Hematopoietic multipotent progenitor cell treated with erythropoietin and hydrocortisone succinate and interleukin-3 and kit ligand, for 15 days (in vitro differentiated cells): ENCODE measurements around the gene STYX.
"Not testable (repeated sequence)": the region's sequence is repeated elsewhere in the genome, so short reads cannot be mapped to it uniquely, and the experiment has no call there.

Experiments used
- DNase-seq: peaks from one replicate; pipeline ENCODE4 v3.0.0-alpha.2; 2015; ENCODE audit warnings: low spot score

Gene STYX

DNA sequence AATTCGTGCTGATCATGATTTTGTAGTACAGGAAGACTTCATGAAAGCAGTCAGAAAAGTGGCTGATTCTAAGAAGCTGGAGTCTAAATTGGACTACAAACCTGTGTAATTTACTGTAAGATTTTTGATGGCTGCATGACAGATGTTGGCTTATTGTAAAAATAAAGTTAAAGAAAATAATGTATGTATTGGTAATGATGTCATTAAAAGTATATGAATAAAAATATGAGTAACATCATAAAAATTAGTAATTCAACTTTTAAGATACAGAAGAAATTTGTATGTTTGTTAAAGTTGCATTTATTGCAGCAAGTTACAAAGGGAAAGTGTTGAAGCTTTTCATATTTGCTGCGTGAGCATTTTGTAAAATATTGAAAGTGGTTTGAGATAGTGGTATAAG, 2.5 kb upstream of the STYX start:
- not testable (repeated sequence) for DNase-seq

DNA sequence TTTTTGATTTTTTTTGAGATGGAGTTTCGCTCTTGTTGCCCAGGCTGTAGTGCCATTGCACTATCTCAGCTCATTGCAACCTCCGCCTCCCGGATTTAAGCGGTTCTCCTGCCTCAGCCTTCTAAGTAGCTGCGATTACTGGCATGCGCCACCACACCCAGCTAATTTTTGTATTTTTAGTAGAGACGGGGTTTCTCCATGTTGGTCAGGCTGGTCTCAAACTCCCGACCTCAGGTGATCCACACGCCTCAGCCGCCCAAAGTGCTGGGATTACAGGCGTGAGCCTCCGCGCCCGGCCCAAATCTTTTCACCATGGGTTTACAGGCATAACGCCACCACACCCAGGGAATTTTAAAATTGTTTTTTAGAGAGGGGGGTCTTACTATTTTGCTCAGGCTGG, 931 bp upstream of the STYX start:
- DNase-seq: not testable (repeated sequence)

GRCh38 chr14:52729585-52729924, 411 bp upstream of the STYX start:
- no peak for DNase-seq

DNA sequence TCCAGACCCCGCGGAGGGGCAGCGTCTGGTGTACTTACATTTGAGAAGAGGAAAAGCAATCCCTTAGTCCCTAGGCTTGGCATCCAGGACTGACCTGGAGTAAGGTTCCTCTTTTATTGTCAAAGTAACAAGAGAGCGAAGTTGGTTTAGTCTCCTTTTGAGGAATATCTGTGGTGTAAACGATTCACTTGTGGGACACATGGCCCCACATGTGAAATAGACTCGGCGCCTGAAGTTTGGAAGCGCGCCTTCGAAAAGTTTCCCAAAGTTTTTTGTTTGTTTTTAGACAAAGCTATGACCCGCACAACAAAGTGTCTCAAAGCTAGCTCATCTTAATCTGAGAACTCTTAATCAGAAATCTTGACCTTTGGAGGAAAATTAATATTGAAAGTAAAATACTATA, 744 bp downstream of the STYX start:
- DNase-seq: no peak

DNA sequence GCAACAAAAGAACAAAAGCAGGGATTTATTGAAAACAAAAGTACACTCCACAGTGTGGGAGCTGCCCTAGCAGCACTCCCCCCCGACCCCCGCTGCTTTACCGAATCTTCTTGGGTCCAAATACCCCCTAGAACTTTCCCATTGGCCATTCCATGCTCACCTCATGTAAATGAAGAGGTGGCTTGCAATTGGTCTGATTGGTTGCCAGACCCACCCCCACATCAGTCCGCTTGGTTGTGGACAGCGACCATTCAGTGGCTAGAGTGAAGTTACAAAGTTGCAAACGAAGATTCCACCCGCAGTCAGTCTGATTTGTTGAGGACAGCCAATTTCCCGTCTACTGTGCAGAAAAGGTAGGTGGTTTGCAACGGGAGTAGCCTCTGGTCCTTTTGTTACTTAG, 3.9 kb downstream of the STYX start:
- DNase-seq: no peak

GRCh38 chr14:52735921-52736489, 6.0 kb downstream of the STYX start:
- no peak for DNase-seq

DNA sequence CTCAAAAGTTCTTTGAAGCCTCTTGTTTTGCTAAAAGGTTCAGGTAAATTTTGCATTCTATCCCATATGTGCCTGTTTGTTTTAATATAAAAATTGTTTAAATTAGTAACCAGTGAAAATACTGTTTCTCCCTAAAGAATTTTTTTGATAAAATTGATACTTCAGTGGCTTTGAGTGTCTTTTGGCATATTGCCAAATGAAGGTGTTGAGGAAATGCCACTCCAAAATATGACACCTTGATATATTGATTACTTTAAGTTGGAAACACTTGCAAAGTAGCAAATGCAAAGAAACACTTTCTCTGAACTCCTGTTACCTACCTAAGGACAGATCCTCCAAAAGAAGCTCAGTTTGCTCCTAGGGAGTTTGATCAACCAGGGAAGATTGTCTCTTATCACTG, 8.4 kb downstream of the STYX start:
- DNase-seq: peak; percentile 34

DNA sequence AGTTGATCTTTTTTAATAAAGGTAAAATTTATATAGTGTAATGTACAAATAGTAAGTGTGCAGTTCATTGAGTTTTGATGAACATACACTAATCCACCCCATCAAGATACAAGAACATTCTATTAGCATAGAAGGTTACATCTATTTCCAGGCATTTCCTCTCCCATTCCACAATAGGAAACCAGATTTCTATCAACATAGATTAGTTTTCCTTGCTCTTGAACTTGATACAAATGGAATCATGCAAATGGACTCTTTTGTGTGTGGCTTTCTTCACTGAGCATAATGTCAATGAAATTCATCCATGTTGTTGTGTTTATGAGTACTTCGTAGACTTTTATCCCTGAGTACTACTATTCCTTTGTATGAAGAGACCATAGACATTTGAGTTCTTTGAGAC, 10.8 kb downstream of the STYX start:
- DNase-seq: no peak

GRCh38 chr14:52741865-52742264, 11.9 kb downstream of the STYX start:
- DNase-seq: no peak

GRCh38 chr14:52748647-52749292, 18.8 kb downstream of the STYX start:
- DNase-seq: no peak

DNA sequence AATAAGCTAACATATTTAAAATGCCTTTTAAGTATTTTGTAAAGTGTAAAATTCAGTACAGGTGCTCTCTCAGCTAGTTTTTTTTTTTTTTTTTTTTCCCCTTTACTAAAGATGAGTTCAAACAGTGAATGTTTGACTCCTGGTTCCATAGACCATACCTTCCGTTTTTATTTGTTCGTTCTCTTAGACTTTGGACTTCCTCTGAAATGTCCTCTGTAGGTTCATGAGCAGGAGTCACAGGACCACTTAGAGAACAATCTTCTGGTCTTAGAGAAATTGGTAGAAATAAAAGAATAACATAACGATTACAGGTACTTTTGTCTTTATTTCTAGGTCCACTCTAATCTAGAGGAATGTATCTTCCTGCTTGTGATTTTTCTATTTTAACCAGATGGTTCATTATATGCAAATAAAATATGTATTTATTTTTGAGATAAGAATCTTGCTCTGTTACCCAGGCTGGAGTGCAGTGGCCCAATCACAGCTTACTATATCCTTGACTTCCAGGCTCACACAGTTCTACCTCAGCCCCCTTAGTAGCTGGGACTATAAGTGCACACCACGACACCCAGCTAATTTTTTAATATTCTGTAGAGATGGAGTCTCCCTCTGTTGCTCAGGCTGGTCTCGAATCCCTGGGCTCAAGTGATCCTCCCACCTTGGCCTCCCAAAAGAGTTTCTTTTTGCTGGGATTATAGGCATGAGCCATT, 25.8 kb downstream of the STYX start:
- DNase-seq: no peak

- no peak for DNase-seq
Measured at GRCh38 chr14:52759145-52759544, 29.2 kb downstream of the STYX start.

DNA sequence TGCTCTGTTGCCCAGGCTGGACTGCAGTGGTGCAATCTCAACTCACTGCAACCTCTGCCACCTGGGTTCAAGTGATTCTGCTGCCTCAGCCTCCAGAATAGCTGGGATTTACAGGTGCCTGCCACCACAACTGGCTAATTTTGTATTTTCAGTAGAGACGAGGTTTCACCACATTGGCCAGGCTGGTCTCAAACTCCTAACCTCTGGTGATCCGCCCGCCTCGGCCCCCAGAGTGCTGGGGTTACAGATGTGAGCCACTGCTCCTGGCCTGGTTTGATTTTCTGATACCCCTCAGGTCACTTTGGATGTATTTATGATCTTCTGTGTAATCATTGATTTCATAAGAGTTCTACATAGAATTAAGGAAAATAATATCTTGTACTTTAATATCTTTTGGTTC, 33.0 kb downstream of the STYX start:
- not testable (repeated sequence) for DNase-seq

GRCh38 chr14:52767058-52767833, 37.3 kb downstream of the STYX start:
- DNase-seq: no peak

DNA sequence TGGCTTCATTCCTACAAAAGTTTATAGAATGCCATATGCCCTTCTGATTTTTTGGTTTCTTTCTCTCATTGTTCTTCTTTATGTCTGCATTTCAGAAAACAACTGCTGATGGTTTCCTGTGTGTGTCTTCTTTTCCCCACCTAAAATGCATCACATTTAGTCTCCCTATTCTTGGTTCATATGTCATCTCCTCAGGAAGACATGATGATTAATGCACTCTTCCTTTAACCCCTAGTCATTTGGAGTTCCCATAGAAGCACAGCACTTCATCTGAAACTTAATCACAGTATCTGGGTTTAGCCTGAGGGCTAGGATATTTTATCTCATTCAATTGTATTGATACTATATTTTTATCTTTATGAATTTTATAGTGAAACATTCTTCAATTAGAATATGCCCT, 39.9 kb downstream of the STYX start:
- no peak for DNase-seq

DNA sequence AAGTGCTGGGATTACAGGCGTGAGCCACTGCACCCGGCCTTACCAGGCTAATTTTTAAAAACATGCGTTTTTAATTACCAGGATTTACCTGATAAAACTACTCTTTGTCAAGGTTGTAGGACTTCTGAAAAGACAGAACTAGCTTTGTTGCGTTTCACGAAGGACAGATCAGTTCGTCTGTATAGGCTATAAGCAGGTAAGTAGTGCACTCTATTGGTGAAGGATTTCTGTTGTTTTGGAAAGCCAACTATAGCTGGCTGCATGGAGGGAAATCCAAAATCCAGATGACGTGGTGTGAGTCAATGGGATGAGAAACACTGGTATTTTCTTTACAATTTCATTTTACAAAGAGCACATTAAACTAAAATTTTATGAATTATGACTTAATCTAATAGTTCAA, 46.9 kb downstream of the STYX start:
- no peak for DNase-seq

GRCh38 chr14:52778702-52779101, 48.7 kb downstream of the STYX start:
- no peak for DNase-seq

DNA sequence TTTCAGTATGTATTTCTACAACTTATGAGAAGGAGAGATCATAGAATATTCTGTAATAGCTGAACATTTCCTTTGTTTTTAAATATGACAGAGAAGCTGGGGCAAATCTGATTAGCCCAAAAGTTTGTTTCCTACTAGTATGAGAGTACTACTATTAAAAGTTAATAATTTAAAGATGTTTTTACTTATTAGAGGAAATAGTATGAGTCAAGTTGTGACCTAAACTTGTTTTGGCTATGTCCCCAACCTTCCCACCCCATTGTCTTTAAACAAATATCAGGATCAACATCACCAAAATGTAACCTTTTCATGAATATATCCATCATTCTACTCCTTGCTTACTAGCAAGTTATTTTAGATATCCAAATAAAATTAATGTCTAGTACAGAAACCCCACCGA, 50.9 kb downstream of the STYX start:
- DNase-seq: no peak

DNA sequence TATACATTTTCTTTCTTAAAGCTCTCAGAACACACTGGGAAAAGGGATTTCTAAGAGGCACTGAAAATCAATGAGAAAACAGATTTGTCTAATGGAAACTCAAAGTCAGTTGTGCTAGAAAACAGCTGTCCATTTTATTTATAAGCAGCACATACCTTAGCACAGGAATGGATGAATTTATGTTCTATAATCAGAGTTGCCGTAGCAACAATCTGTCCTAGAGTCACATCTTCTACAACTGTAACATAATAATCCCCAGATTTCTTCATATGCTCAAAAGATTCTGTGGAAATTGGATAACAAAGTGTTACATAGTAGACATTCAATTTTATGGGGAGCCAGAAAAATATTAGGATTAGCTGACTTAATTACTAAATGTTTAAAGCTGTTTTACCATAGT, 51.7 kb downstream of the STYX start:
- no peak for DNase-seq

GRCh38 chr14:52783206-52783605, 53.2 kb downstream of the STYX start:
- DNase-seq: no peak

DNA sequence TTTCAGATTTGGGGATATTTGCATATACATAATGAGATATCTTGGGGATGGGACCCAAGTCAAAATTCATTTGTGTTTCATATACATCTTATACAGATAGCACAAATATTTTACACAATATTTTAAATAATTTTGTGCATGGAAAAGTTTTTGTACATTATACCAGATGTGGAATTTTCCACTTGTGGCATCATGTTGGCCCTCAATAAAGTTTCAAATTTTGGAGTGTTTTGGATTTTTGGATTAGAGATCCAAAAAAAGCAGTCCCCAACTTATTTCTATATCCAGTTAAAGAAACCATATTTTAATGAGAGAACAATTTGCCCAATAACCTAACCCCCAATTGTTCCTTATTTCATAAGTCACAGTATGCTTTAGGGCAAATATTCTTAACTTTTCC, 56.9 kb downstream of the STYX start:
- DNase-seq: no peak

DNA sequence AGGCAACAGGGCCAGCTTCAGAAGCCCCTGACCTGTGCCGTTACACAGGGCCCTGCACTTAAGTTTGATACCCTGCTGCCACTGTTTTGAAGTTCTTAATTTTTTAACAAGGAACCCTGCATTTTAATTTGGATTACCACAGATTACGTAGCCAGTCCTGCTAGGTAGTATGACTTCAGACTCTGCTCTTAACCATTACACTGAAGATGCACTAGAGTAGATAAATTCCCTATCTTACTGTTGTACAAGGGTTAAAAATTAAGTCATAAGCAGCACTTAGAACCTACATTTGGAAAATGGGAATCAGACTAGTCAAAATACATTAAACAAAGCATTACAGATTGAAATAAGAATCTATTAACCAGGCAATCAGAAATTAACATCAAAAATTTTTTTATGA, 59.2 kb downstream of the STYX start:
- DNase-seq: no peak
